ENCODE results near the gene SLC12A8.

GRCh38 chr3:125098611-125099291, 113.8 kb downstream of the SLC12A8 start:
- TF ChIP-seq CTCF (IDR thresholded peaks at IDR 0.05) (no peak), POLR2AphosphoS5 (IDR thresholded peaks at IDR 0.05) (no peak), POLR2A (IDR thresholded peaks at IDR 0.05) (no peak)
